ENCODE measurements around the gene BMPR1B.

Gene BMPR1B

DNA sequence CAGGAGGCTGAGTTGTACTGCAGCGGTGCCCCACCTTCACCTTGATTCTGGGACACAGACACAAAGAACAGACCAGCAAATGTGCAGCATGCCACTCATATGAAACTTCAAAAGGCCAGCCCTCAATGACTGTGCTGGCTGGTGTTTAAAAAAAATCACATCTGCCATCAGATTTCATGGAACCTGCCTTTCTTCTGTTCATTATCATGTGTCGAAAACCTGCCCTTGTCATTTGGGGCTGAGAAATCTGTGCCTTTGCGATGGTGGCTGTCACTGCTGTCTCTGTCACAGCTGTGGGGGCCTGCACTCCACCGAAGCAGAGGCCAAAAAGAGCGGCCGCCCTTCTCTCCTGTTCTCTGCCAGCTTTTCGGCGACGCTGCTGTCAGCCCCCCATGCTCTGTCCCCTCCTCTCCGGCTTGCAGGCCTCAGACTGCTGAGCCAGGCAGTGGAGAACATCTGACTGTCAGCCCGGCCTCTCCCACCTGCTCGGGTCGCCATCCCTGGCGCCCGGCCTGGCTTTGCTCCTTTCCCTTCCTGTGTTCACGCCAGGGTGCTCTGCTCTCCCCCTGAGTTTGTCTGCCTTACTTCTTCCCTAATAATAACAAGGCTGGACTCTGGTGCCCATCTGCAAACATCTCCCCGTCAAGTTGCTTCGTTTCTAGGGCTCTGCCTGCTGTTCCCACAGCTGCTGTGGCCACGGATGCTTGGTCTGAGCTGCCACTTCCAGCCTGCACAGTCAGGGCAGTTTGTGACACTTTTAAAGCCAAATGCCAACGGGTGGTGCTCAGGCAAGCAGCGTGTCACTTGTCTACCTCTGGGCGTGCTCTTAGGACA is 435.9 kb downstream of the BMPR1B start:
- FAIRE-seq (no peak), DNase-seq (ENCODE audit: insufficient read length, low spot score) (no peak)
- TF ChIP-seq SPI1 (IDR thresholded peaks at IDR 0.05; ENCODE audit: low read depth, low read length) (no peak), POLR2AphosphoS5 (IDR thresholded peaks at IDR 0.05; ENCODE audit: low read depth, low read length) (no peak), POU2F2 (IDR thresholded peaks at IDR 0.05; ENCODE audit: low read depth, low read length) (no peak), PAX5 (IDR thresholded peaks at IDR 0.05; ENCODE audit: insufficient read depth, low read length, severe bottlenecking) (no peak), TAF1 (IDR thresholded peaks at IDR 0.05; ENCODE audit: low read depth, low read length) (no peak), POLR2A (IDR thresholded peaks at IDR 0.05; ENCODE audit: low read depth, low read length) (no peak)

DNA sequence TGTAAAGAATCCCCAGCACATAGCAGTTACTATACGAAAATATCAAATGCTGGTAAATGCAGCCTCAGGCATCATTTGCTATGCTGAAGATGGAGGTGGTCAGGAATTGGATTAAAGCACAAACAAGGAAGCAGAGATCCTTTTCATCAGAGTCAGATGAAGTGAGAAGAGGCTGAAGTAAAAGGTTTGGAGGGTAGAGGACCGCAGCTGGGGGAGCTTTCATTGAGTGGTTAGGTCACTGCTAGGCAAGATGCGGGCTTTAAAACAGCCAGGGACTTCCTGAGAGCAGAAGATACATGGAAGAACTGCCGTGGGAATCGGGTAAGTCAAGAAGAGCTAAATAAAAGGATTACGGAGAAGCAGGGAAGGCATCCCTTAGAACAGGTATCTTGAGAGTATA is 439.6 kb downstream of the BMPR1B start:
- no peak for FAIRE-seq
- no peak for DNase-seq (ENCODE audit: insufficient read length, low spot score)
- TF ChIP-seq SPI1 (IDR thresholded peaks at IDR 0.05; ENCODE audit: low read depth, low read length) (no peak), PAX5 (IDR thresholded peaks at IDR 0.05; ENCODE audit: insufficient read depth, low read length, severe bottlenecking) (no peak), POLR2A (IDR thresholded peaks at IDR 0.05; ENCODE audit: low read depth, low read length) (no peak), TAF1 (IDR thresholded peaks at IDR 0.05; ENCODE audit: low read depth, low read length) (no peak), POU2F2 (IDR thresholded peaks at IDR 0.05; ENCODE audit: low read depth, low read length) (no peak), POLR2AphosphoS5 (IDR thresholded peaks at IDR 0.05; ENCODE audit: low read depth, low read length) (no peak)

DNA sequence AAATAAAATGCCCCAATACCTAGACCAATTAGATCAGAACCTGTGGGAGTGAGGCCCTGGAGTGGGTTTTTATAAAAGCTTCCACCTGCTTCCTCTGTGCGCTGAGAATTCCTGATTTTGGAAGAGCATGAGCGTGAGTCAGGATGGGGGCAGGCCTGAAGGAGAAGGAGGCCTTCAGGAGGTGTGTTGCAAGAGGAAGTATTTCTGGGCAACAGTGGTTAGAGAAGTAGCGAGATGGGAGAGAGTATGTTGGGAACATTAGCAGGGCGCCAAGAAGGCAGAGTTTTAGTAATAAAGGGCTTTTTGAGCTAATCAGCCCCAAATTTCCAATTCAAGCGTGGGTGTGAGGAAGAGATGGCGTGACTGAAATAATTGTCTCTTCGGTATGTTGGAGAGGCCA is 441.2 kb downstream of the BMPR1B start:
- FAIRE-seq = no peak
- no peak for TF ChIP-seq POLR2A (IDR thresholded peaks at IDR 0.05; ENCODE audit: low read depth, low read length)
- TF ChIP-seq POLR2AphosphoS5 (IDR thresholded peaks at IDR 0.05; ENCODE audit: low read depth, low read length) = no peak
- TF ChIP-seq PAX5 (IDR thresholded peaks at IDR 0.05; ENCODE audit: insufficient read depth, low read length, severe bottlenecking) = no peak
- TF ChIP-seq SPI1 (IDR thresholded peaks at IDR 0.05; ENCODE audit: low read depth, low read length) = no peak
- TF ChIP-seq POU2F2 (IDR thresholded peaks at IDR 0.05; ENCODE audit: low read depth, low read length) = no peak
- no peak for TF ChIP-seq TAF1 (IDR thresholded peaks at IDR 0.05; ENCODE audit: low read depth, low read length)
- DNase-seq (ENCODE audit: insufficient read length, low spot score) = no peak

DNA sequence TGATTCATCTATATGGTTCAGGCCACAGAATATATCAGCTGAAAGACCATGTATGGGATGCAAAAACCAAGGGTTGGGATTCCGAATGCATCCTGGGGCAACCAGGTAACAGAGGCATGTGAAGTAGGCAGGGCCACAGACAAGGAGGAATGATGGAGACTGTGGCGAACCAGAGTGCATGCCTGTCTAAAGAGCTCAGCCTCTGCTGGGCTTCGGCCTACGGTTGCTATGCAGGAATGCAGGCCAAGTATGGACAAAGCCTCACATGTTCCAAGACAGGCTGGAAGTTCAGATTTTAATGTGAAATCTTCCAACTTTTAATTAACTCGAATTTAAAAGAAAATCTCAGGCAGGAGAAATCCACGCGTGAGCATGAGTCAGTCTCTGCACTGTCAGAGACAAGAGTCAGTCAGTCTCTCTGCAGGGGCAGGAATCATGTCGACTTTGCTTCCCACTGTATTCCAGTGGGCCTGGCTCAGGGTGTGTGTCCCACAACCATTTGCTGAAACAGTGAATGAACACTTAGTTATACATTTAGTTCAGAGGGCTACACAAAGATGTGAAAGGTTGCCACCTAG is 446.6 kb downstream of the BMPR1B start:
- DNase-seq (ENCODE audit: insufficient read length, low spot score) = no peak
- FAIRE-seq = no peak
- TF ChIP-seq POLR2AphosphoS5 (IDR thresholded peaks at IDR 0.05; ENCODE audit: low read depth, low read length) = no peak

DNA sequence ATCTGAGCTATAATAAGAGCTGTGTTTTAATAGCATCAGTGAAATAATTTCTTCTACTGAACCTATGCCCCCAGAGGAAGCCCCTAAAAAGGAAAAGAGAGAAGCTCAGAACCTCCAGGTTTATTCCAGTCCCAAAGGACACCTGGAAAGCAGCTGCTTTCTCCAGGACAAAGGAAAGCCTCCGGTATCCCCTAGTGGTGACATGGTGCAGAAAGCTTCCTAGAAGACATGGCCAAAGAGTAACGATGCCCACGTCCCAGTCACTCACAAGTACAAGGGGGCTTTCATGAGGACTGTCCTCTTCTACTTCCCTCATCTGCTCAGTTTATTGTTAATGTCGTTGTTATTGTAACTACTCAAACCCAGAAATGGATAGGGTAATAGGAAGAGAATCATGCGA is 447.1 kb downstream of the BMPR1B start:
- DNase-seq (ENCODE audit: insufficient read length, low spot score) (no peak), FAIRE-seq (no peak)
- TF ChIP-seq SPI1 (IDR thresholded peaks at IDR 0.05; ENCODE audit: low read depth, low read length) (no peak), PAX5 (IDR thresholded peaks at IDR 0.05; ENCODE audit: insufficient read depth, low read length, severe bottlenecking) (no peak)

Measured in GM12891 (cell line).